D721Med (cell line): ENCODE data around the gene FKBP14.

Source experiments
- DNase-seq: peaks from one replicate; pipeline ENCODE4 v3.0.0; 2011; ENCODE audit warnings: low spot score; ENCODE audit not compliant: insufficient read length
- FAIRE-seq: peaks from 2 replicates; lab custom pipeline; 2011; peaks lifted over from hg19 to GRCh38; lab: Jason Lieb, UNC
- CTCF ChIP-seq: IDR thresholded peaks from 2 replicates; pipeline ENCODE4 v1.5.1; 2012; ENCODE audit warnings: mild to moderate bottlenecking, control low read depth; ENCODE audit not compliant: insufficient read depth; ENCODE audit errors: missing control alignments

Gene FKBP14

GRCh38 chr7:30027740-30028215 is 1.3 kb upstream of the FKBP14 start:
- no peak for FAIRE-seq
- no peak for DNase-seq
- TF ChIP-seq CTCF = no peak

- no peak for TF ChIP-seq CTCF
- DNase-seq (no peak), FAIRE-seq (no peak)
These were observed 559 bp upstream of the FKBP14 start for GRCh38 chr7:30027065-30027456.

- no peak for TF ChIP-seq CTCF
- no peak for FAIRE-seq
These were observed 3.0 kb downstream of the FKBP14 start for GRCh38 chr7:30023524-30023923.

GRCh38 chr7:30022991-30023390 is 3.5 kb downstream of the FKBP14 start:
- no peak for TF ChIP-seq CTCF
- FAIRE-seq = no peak

More at GRCh38 chr7:30023524-30023923, 3.0 kb downstream of the FKBP14 start:
- no peak for DNase-seq

GRCh38 chr7:30020535-30020934 is 6.0 kb downstream of the FKBP14 start:
- TF ChIP-seq CTCF = no peak
- DNase-seq = no peak
- no peak for FAIRE-seq

More at GRCh38 chr7:30022991-30023390, 3.5 kb downstream of the FKBP14 start:
- DNase-seq = no peak

- no peak for TF ChIP-seq CTCF
- DNase-seq (no peak), FAIRE-seq (no peak)
These were observed 6.5 kb downstream of the FKBP14 start for GRCh38 chr7:30019960-30020359.

- no peak for FAIRE-seq
- no peak for DNase-seq
- no peak for TF ChIP-seq CTCF
These were observed 7.1 kb downstream of the FKBP14 start for GRCh38 chr7:30019387-30019786.
